ENCODE data around the gene INHBC.

DNA sequence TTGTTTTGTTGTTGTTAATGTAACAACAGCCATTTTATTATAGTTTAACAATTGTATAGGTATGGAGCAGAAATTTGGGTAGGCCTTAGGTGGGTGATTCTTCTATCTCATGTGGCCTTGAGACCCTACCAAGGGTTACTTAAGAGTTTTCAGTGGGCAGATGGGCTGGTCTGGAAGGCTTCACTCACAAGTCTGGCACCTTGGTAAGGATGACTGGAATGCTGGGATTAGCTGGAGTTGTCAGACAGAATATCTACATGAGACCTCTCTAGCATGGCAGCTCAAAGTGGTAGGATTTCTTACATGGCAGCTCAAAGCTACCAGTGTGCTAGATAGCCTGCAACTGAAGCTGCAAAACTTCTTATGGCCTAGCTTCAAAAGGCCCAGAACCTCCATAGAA lies 51.1 kb downstream of the INHBC start:
- TF ChIP-seq, protein P1, sequence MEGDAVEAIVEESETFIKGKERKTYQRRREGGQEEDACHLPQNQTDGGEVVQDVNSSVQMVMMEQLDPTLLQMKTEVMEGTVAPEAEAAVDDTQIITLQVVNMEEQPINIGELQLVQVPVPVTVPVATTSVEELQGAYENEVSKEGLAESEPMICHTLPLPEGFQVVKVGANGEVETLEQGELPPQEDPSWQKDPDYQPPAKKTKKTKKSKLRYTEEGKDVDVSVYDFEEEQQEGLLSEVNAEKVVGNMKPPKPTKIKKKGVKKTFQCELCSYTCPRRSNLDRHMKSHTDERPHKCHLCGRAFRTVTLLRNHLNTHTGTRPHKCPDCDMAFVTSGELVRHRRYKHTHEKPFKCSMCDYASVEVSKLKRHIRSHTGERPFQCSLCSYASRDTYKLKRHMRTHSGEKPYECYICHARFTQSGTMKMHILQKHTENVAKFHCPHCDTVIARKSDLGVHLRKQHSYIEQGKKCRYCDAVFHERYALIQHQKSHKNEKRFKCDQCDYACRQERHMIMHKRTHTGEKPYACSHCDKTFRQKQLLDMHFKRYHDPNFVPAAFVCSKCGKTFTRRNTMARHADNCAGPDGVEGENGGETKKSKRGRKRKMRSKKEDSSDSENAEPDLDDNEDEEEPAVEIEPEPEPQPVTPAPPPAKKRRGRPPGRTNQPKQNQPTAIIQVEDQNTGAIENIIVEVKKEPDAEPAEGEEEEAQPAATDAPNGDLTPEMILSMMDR (IDR thresholded peaks at IDR 0.05; ENCODE audit: insufficient read depth, low read length, poor library complexity, severe bottlenecking), result no peak
- TF ChIP-seq EZH2phosphoT487 (conservative IDR thresholded peaks at IDR 0.05; ENCODE audit: low read length), result no peak

Data from SU-DHL-6 (cell line).